ENCODE measurements around the gene PLD6.

The PLD6 gene

DNA sequence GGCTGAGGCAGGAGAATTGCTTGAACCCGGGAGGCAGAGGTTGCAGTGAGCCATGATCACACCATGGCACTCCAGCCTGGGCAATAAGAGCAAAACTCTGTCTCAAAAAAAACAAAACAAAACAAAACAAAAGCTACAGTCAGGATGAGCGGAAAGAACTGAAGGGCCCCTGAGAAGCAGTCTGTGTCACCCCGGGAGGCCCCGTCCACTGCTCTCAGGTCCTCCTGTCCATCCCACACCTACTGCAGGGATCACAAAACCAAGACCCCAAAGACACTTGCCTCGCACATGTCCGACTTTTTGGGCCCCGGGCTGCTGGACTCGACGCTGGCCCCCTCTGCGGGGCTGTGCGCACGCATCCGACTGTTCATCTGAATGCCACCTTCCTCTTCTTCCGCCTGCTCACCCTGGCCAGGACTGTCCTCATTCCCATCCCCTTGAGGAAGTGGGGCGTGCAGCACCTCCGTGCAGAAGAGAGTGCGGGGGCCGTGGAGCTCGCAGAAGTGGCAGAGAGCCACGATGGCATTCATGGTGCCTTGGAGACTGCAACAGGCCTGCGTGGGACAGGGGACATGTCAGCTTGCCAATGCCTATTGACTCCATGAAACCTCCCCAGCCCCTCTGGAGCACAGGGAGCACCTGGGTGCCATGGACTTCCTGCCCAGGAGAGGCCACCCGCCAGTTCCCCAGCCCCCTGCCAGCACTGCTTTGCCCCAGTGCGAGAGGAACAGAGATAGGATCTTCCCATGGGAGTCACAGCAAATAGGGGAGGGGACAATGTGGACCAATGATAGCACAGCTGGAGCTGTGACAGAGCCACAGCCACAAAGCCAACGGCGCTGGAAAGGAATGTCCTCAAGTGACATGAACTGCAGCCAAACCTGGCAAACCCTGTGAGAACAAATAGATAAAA is 21.7 kb upstream of the PLD6 start:
- no peak for DNase-seq

GRCh38 chr17:17226451-17227265 is 20.5 kb upstream of the PLD6 start:
- no peak for DNase-seq

DNA sequence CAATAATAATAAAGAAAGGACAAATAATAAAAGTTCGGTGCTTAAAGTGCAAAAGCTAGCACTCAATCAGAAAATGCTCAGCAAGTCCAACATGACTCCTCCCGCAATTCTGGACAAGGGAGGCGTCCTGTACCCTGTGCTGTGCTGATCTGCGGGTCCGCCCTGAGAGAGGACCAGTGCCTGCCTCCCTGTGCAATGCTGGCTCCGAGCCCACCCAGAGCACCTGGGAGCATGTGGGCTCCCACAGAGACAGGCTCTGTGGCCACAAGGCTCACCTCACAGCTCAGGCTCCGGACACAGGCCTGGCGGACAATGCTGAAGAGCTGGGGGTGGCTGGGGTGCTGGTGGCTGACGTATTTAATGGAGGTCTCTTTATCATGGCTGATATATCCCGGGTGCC is 19.8 kb upstream of the PLD6 start:
- DNase-seq: no peak

GRCh38 chr17:17224137-17224536 is 18.0 kb upstream of the PLD6 start:
- no peak for DNase-seq

GRCh38 chr17:17223736-17224135 is 17.6 kb upstream of the PLD6 start:
- no peak for DNase-seq

- no peak for DNase-seq
These were observed 15.2 kb upstream of the PLD6 start for GRCh38 chr17:17221329-17221728.

- DNase-seq: no peak
These were observed 14.4 kb upstream of the PLD6 start for GRCh38 chr17:17220529-17220928.

DNA sequence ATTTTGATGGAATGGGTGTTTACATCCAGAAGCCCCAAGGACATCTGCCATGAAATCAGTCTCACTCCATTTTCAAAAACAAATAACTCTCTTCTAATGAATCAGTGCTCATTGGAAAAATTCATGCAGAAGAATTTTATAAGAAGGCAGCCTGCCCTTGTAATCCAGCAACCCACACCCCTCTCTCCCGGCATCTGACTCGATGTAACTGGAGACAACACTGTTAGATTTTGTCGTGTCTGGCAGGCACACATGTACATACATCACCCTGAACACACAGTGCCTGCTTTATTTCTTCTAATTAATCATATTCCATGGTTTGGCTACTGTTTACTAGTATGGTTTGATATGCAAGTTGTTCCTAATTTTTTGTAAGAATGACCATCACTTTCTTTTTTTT is 11.9 kb upstream of the PLD6 start:
- DNase-seq: no peak

- no peak for DNase-seq
These were observed 10.6 kb upstream of the PLD6 start for GRCh38 chr17:17216776-17217175.

- DNase-seq: no peak
These were observed 10.1 kb upstream of the PLD6 start for GRCh38 chr17:17216236-17216635.

DNA sequence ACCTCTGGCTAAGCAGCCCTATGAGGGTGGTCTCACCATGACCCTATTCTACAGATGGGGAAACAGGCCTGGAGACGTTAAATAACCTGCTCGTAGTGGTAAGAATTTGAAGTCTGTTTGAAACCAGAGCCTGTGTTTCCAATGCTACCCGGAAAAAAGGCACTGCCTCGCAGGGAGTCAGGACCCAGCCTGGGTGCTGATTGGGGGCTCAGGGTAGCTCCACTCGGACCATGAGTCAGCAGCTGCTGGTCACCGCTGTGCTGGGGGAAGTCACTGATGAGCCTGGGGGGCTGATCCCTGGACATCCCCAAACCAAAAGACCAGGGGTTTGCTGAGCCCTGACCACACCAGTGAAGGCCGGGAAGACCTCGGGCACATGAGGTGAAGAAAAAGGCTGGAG is 9.4 kb upstream of the PLD6 start:
- DNase-seq: no peak

GRCh38 chr17:17214646-17215436 is 8.7 kb upstream of the PLD6 start:
- DNase-seq: no peak

DNA sequence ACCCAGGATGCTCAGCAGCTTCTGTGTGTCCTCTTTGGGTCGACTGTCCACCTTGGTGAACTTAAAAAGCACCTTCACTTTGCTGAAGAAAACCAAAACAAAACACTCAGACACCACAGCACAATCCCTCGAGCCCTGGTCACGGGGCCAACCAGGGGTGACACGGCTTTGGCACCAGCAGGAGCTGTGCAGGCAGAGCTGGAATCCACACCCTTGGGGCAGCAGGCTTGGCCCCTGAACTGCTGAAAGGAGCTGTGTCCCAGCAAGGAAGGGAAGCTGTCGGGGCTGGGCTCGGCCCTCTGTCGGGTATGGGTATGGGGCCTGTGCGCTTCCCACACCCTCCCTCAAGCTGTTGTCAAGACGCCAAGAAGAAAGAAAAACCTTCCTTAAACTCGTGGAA is 7.6 kb upstream of the PLD6 start:
- DNase-seq: no peak

DNA sequence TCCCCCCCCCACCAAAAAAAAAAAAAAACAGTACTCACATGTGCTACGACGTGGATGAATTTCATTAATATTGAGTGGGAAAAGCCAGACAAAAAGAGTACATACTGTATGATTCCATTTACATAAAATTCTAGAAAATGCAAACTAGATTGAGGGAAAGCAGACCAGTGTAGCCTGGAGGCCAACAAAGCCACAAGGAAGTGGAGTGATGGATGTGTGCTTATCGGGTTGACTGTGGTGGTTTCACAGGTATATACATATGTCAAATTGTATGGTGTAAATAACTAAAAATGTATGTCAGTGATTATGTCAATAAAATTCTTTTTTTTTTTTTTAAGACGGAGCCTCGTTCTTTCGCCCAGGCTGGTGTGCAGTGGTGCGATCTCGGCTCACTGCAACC is 1.9 kb upstream of the PLD6 start:
- no peak for DNase-seq

GRCh38 chr17:17206913-17207335 is 791 bp upstream of the PLD6 start:
- no peak for DNase-seq

GRCh38 chr17:17205368-17206123 is 587 bp downstream of the PLD6 start:
- no peak for DNase-seq

- no peak for DNase-seq
These were observed 1.4 kb downstream of the PLD6 start for GRCh38 chr17:17204635-17205231.

DNA sequence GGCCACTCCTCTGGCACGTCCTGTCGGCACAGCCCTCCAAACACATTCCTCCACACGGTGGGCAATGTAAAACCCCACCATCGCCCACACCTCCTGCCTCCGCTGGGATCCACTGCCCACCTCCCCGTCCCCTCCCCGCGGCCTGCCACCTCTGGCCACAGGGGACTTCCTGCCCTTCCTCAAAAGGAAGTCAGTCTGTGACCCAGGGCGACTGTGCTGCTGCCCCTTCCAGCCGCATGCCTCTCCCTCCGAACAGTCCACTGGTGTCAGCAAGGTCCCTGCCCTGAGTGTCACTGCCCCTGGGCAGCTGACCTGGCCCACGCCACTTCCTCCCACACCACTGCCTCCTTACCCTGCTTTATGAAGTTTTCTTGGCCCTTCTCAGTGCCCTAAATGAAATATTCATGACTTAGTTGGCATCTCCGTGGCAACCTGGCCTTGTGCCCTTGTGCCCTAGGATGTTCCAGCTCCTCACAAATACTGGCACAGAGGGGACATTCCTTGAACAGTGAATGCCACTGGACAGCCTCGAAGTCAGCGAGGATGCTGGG is 2.0 kb downstream of the PLD6 start:
- DNase-seq: no peak

- DNase-seq: no peak
These were observed 2.9 kb downstream of the PLD6 start for GRCh38 chr17:17203173-17203730.

DNA sequence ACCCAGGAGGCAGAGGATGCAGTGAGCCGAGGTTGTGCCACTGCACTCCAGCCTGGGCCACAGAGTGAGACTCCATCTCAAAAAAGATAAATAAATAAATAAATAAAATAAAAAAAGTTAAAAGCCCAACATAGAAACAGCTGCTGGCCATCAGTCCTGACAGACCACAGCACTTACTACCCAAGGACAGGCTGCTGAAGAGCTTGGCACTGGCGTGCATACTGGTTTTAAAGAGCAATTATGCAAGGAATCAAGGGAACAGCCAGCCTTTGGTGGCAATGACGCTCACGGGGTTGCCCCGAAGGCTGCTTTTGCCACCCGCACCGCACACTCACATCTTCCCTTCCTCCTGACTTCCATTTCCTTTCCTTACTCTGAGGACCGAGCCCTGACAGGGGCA is 4.2 kb downstream of the PLD6 start:
- DNase-seq: no peak

- no peak for DNase-seq
These were observed 4.9 kb downstream of the PLD6 start for GRCh38 chr17:17201271-17201670.
